Measurements from ENCODE around the gene OR5D18.
"Not testable (repeated sequence)": the region's sequence is repeated elsewhere in the genome, so short reads cannot be mapped to it uniquely, and the experiment has no call there.

Gene OR5D18

DNA sequence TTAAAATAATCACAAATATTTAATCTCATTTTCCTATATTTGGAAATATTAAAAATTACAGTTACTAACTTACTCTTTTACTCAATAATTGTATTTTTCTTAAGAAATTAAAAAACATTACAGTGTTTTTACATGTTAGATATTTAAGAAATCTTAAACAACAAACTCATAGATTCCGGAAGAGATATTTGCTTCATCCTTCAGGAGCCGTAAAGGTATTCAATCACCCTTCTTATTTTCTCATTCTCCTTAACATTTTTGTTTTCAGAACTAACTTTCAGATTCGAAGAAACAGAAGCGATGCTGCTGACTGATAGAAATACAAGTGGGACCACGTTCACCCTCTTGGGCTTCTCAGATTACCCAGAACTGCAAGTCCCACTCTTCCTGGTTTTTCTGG is at the start of gene OR5D18:
OR5D18 (plus strand) TSS at position 301 of the 400 bp plus-strand sequence; CDS start at position 301, 0 bp downstream.
- DNase-seq = no peak

DNA sequence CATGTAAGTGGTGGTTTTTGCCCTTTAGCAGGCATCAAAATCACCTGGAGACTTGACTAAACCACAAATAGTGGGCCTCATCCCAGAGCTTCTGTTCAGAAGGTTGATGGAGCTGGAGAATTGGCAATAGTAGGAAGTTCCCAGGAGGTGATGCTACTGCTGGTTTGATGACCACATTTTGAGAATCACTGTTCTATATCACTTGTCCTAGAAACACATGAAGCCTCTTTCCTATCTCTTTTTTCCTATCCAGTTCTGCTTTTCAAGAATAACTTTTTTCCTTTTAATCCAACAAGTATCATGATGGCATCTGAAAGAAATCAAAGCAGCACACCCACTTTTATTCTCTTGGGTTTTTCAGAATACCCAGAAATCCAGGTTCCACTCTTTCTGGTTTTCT is 46.3 kb upstream of the OR5D18 start, which contains the start of gene OR5D13:
OR5D13 (plus strand) TSS at position 301 of the 400 bp plus-strand sequence; CDS start at position 301, 0 bp downstream.
- DNase-seq = no peak

DNA sequence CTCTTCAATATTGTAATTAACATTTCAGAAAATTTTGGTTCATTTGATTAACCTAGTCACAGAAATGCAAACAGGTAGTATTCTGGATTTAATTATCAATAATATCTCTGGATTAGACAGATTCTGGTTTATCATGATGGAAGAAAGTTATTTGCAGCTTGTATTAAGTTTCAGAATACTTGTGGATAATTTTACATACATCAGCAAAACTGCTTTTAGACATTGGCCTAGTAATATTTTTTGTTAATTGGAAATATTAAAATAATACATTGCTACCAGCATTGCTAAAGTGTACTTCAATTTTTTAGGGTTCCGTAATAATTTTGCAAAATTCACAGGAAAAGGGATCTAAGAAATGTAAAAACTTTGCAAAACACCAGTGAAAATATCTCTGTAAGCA is 27.8 kb upstream of the OR5D18 start:
- DNase-seq = no peak

DNA sequence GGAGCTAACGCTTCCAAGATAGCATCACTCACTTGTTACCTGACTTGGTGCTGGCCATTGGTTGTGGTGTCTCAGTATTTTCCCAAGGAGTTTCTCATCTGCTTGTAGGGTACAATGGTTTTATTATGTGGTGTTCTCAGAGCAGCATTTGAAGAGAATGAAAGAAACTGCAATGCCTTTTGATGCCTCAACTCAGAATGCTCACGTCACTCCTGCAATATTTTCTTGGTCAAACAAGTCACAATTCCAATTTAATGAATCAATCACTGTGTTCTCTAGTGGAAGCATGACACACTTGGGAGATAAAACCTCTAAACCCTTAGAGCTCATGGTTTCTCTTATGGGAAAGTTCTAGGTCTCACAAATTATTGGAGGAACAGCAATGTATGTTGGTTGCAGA is 26.1 kb upstream of the OR5D18 start:
- no peak for DNase-seq

DNA sequence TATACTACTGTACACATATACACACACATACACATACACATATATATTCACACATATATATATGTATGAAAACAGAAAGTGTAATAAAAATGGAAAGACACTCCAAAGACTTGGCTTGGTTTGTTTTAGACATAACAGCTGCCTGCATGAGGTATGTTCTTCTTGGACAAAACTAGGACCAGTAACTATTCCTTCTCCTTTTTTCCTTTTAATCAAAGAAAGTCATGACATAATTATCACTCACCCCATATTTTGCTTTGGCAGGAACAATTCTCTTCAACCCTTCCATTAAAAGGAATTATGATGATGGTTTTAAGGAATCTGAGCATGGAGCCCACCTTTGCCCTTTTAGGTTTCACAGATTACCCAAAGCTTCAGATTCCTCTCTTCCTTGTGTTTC is 24.2 kb upstream of the OR5D18 start, which contains the start of gene OR5D14:
OR5D14 (plus strand) TSS at position 301 of the 400 bp plus-strand sequence; CDS start at position 301, 0 bp downstream.
- no peak for DNase-seq

DNA sequence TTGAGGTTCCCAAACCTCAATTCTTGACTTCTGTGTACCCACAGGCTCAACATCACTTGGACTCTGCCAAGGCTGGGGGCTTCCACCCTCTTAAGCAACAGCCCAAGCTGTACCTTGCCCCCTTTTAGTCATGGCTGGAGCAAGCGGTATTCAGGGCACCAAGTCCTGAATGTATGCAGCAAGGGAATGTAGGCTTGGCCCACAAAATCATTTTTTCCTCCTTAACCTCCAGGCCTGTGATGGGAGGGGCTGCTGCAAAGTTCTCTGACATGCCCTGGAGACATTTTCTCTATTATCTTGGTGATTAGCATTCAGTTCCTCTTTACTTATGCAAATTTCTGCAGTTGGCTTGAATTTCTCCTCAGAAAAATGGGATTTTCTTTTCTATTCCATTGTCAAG is 13.2 kb upstream of the OR5D18 start:
- DNase-seq = no peak

DNA sequence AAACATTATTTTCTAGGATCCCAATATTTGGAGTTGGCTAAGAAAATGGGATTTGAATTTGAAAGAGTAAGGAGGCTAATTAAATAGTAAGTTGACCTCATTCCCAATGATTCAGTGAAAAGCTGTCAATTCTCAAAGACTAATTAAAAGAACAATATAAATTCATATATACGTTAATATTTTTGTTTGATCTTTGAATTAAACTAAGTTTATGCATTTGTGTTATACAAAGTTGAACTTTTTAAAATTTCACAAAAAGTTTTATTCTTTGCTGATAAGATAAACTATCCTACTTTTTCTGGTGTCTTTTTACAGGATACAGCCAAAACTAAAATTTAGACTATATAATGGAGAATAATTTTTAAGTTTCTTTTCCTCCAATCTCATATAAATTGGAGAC is 8.4 kb upstream of the OR5D18 start, which contains the start of gene OR5L1:
OR5L1 (plus strand) TSS at position 301 of the 400 bp plus-strand sequence. CDS start 100 bp downstream, outside the sequence.
- no peak for DNase-seq

DNA sequence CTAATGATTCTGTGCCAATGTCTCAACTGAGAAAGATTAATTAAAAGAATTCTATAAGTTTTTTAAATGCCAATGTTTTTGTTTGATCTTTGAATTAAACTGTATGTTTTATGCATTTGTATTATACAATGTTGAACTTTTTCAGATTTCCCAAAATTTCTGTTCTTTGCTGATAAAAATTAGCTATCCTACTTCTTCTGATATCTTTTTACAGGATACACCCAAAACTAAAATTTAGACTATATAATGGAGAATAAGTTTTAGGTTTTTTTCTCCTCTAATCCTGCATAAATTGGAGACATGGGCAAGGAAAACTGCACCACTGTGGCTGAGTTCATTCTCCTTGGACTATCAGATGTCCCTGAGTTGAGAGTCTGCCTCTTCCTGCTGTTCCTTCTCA is 7.5 kb downstream of the OR5D18 start, which contains the start of gene OR5L2:
OR5L2 (plus strand) TSS at position 301 of the 400 bp plus-strand sequence; CDS start at position 301, 0 bp downstream.
- DNase-seq = no peak

DNA sequence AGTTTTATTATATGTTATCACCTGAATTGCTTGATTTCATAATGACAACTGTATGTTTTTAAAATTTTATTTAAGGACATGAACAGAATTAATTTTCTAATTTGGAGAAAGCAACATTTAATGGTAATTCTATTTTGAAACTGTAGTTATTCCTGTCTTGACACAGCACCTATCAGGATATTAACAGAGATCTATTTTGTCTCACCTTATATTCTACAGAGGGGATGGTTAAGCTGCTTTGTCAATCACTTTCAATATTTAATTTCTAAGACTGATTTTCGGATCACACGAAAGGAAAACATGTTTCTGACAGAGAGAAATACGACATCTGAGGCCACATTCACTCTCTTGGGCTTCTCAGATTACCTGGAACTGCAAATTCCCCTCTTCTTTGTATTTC is 19.0 kb downstream of the OR5D18 start, which contains the start of gene OR5D16:
OR5D16 (plus strand) TSS at position 301 of the 400 bp plus-strand sequence; CDS start at position 301, 0 bp downstream.
- no peak for DNase-seq

DNA sequence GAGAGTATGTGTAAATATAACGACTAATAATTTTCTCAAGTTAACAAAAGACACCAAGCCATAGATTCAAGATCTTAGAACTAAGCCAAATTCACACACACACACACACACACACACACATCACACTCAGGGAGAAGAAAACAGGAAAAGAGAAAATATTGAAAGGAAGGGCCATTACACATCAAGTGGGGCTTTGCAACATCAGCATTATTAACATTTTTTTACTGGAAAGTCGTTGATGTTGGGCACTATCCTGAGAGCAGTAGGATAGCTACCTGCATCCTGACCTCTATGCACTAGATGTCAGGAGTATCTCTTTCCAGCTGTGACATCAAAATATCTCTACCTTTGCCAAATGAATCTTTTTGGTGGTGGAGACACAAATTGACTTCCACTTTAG is 28.0 kb downstream of the OR5D18 start:
- no peak for DNase-seq

DNA sequence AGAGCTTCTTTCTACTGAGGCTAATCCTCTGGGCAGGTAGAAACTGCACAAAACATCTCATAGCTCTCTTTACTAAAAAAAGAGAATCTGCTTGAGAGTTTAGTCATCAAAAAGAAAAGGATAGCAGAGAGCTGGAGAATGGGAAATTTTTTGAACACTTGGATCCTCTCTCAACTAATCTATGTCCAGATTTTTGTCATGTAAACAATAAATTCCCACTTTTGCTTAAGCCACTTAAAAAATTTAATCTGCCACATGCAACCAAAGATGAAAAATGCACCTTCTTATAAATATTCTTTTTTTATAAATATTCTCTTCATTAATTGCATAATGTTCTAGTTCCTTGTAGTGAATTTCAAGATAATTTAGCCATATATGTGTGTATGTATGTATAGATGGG is 29.6 kb downstream of the OR5D18 start:
- no peak for DNase-seq

DNA sequence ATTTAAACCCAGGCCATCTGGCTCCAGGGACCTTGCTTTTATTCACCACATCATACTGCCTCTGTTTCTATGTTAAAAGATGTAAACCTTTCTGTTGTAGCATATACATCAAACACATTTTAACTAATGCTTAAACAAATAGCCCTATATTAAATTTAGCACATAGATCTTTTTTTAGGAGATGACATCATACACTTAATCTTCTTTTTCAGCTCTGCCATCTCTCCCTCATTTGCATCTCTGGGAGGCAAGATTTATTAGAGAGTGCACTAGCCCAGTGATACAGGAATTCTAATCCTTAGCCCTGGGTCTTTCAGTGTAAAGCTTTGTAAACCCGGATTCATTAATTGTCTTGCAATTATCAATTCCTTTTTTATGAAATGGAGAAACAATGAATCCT is 32.7 kb downstream of the OR5D18 start:
- DNase-seq = no peak

DNA sequence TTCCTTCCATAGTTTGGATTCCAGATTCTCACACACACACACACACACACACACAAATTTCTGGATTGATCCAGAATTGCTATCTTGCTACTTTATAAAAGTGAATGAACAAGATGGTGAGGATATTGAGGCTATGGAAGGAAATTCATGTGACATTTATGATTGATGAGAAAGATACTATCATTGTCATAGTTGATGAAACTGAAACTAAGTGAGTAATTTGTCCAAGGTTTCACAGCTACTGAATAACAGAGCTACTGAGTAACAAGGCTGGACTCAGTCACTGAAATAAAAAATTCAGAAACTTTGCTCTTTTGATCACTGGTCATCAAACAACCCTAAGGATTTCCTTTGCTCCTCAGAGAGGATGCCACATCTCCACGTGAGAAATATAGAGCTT is 35.3 kb downstream of the OR5D18 start:
- no peak for DNase-seq

DNA sequence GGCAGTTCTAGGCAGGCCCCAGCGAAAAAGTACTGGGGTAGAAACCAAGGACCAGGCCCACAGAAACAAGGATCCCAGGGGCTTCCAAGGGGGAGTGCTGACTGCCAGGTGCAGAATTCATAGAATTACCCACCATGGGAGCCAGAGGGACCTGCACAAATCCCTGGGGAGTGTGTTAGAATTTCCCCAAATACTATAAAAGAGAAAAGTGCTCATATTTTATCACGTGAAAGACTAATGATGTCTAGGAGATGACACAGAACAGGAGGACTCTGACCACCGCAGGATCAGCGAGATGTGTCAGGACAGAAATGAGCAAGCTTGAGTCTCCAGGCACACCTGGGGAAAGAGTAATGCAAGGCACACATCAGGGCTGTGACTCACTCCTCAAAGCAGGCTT is 47.9 kb downstream of the OR5D18 start:
- not testable (repeated sequence) for DNase-seq
